ENCODE data around the gene TRIP13.

DNA sequence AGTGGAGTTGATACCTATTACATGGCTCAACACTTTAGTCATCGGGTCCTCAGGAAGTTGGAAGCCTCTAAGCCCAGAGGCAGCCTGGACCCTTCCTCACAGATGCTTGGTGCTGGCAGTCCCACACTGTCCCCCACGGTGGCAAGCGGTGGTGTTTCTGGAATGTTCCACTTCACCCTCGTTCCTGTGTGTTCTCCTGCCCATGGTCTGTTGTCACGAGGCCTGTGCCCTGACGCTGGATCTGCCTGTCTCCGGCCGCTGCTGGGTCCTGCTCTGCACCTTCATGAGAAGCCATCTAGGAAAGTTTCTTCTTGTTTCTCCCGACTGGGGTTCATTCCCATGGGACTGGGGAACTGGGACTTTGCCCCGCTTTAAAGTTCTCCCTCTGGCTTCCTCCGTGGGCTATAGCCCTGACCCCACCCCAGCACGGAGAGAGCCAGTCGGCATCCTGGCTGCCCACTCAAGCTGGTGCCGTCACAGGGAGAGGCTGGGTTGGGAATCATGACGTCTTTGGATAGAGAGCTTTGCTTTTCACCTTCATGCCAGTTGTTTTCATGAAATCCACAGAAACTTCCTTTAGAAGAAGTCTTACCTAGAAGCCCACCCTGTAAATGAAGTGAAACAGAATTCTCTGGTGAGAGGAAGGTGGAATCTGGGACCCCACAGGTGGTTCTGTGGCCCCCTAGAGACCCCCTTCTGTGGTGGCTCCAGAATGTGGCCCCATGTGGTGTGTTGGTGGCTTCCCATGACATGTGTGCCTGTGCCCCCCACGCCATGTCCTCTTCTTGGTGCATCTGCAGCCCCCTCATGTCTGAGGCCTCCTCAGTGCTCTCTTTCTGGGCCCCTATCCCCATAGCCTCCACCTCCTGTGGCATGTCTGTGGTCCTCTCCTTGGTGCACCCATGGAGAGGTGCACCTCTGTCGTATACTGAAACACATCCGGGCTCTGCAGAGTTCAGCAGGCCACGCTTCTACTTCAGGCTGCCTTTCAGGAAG lies 43.8 kb downstream of the TRIP13 start:
- TF ChIP-seq CTCF (conservative IDR thresholded peaks at IDR 0.05; ENCODE audit: low read depth in 2 of 2) (no peak), EZH2 (IDR thresholded peaks at IDR 0.05; ENCODE audit: low read depth, unreplicated experiment) (no peak), POLR2AphosphoS5 (IDR thresholded peaks at IDR 0.05; ENCODE audit: low read depth) (no peak), NANOG (IDR thresholded peaks at IDR 0.05; ENCODE audit: borderline replicate concordance) (no peak), EZH2phosphoT487 (IDR thresholded peaks at IDR 0.05; ENCODE audit: unreplicated experiment) (no peak), STAT1 (IDR thresholded peaks at IDR 0.05; ENCODE audit: unreplicated experiment) (no peak), CREB1 (CRISPR knock-in tag; IDR thresholded peaks at IDR 0.05; ENCODE audit: low read depth) (no peak), JUNB (IDR thresholded peaks at IDR 0.05; ENCODE audit: unreplicated experiment) (no peak), ZNF114 (CRISPR knock-in tag; IDR thresholded peaks at IDR 0.05) (no peak)
- TF ChIP-seq, protein P1, sequence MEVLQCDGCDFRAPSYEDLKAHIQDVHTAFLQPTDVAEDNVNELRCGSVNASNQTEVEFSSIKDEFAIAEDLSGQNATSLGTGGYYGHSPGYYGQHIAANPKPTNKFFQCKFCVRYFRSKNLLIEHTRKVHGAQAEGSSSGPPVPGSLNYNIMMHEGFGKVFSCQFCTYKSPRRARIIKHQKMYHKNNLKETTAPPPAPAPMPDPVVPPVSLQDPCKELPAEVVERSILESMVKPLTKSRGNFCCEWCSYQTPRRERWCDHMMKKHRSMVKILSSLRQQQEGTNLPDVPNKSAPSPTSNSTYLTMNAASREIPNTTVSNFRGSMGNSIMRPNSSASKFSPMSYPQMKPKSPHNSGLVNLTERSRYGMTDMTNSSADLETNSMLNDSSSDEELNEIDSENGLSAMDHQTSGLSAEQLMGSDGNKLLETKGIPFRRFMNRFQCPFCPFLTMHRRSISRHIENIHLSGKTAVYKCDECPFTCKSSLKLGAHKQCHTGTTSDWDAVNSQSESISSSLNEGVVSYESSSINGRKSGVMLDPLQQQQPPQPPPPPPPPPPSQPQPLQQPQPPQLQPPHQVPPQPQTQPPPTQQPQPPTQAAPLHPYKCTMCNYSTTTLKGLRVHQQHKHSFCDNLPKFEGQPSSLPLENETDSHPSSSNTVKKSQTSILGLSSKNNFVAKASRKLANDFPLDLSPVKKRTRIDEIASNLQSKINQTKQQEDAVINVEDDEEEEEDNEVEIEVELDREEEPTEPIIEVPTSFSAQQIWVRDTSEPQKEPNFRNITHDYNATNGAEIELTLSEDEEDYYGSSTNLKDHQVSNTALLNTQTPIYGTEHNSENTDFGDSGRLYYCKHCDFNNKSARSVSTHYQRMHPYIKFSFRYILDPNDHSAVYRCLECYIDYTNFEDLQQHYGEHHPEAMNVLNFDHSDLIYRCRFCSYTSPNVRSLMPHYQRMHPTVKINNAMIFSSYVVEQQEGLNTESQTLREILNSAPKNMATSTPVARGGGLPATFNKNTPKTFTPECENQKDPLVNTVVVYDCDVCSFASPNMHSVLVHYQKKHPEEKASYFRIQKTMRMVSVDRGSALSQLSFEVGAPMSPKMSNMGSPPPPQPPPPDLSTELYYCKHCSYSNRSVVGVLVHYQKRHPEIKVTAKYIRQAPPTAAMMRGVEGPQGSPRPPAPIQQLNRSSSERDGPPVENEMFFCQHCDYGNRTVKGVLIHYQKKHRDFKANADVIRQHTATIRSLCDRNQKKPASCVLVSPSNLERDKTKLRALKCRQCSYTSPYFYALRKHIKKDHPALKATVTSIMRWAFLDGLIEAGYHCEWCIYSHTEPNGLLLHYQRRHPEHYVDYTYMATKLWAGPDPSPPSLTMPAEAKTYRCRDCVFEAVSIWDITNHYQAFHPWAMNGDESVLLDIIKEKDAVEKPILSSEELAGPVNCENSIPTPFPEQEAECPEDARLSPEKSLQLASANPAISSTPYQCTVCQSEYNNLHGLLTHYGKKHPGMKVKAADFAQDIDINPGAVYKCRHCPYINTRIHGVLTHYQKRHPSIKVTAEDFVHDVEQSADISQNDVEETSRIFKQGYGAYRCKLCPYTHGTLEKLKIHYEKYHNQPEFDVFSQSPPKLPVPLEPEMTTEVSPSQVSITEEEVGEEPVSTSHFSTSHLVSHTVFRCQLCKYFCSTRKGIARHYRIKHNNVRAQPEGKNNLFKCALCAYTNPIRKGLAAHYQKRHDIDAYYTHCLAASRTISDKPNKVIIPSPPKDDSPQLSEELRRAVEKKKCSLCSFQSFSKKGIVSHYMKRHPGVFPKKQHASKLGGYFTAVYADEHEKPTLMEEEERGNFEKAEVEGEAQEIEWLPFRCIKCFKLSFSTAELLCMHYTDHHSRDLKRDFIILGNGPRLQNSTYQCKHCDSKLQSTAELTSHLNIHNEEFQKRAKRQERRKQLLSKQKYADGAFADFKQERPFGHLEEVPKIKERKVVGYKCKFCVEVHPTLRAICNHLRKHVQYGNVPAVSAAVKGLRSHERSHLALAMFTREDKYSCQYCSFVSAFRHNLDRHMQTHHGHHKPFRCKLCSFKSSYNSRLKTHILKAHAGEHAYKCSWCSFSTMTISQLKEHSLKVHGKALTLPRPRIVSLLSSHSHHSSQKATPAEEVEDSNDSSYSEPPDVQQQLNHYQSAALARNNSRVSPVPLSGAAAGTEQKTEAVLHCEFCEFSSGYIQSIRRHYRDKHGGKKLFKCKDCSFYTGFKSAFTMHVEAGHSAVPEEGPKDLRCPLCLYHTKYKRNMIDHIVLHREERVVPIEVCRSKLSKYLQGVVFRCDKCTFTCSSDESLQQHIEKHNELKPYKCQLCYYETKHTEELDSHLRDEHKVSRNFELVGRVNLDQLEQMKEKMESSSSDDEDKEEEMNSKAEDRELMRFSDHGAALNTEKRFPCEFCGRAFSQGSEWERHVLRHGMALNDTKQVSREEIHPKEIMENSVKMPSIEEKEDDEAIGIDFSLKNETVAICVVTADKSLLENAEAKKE (CRISPR knock-in tag; IDR thresholded peaks at IDR 0.05): no peak
- TF ChIP-seq, protein P2, sequence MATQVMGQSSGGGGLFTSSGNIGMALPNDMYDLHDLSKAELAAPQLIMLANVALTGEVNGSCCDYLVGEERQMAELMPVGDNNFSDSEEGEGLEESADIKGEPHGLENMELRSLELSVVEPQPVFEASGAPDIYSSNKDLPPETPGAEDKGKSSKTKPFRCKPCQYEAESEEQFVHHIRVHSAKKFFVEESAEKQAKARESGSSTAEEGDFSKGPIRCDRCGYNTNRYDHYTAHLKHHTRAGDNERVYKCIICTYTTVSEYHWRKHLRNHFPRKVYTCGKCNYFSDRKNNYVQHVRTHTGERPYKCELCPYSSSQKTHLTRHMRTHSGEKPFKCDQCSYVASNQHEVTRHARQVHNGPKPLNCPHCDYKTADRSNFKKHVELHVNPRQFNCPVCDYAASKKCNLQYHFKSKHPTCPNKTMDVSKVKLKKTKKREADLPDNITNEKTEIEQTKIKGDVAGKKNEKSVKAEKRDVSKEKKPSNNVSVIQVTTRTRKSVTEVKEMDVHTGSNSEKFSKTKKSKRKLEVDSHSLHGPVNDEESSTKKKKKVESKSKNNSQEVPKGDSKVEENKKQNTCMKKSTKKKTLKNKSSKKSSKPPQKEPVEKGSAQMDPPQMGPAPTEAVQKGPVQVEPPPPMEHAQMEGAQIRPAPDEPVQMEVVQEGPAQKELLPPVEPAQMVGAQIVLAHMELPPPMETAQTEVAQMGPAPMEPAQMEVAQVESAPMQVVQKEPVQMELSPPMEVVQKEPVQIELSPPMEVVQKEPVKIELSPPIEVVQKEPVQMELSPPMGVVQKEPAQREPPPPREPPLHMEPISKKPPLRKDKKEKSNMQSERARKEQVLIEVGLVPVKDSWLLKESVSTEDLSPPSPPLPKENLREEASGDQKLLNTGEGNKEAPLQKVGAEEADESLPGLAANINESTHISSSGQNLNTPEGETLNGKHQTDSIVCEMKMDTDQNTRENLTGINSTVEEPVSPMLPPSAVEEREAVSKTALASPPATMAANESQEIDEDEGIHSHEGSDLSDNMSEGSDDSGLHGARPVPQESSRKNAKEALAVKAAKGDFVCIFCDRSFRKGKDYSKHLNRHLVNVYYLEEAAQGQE (IDR thresholded peaks at IDR 0.05; ENCODE audit: unreplicated experiment): no peak
- TF ChIP-seq, protein P3, sequence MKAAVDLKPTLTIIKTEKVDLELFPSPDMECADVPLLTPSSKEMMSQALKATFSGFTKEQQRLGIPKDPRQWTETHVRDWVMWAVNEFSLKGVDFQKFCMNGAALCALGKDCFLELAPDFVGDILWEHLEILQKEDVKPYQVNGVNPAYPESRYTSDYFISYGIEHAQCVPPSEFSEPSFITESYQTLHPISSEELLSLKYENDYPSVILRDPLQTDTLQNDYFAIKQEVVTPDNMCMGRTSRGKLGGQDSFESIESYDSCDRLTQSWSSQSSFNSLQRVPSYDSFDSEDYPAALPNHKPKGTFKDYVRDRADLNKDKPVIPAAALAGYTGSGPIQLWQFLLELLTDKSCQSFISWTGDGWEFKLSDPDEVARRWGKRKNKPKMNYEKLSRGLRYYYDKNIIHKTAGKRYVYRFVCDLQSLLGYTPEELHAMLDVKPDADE (IDR thresholded peaks at IDR 0.05): no peak
